ENCODE data around the gene USP22.

DNA sequence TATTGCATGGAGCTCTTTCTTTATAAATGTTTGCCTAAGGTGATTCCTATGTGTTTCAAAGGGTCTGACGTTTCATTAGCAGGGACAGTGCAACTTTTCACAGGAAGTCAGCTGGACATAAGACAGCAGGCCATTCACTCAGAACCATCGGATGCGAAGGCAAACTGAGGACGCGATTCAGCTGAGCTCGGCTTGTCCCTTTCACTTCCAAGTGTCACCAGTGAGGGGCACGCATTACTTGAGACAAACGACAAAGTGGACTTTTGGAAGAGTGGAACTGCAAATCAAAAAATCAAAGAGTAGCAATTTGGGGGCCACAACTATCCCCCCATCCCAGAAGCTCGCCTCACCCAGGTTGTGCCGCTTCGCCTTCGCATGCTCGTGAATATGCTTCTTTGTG, 14.6 kb downstream of the USP22 start:
- TF ChIP-seq POLR2A (IDR thresholded peaks at IDR 0.05) = no peak
- TF ChIP-seq, protein P1, sequence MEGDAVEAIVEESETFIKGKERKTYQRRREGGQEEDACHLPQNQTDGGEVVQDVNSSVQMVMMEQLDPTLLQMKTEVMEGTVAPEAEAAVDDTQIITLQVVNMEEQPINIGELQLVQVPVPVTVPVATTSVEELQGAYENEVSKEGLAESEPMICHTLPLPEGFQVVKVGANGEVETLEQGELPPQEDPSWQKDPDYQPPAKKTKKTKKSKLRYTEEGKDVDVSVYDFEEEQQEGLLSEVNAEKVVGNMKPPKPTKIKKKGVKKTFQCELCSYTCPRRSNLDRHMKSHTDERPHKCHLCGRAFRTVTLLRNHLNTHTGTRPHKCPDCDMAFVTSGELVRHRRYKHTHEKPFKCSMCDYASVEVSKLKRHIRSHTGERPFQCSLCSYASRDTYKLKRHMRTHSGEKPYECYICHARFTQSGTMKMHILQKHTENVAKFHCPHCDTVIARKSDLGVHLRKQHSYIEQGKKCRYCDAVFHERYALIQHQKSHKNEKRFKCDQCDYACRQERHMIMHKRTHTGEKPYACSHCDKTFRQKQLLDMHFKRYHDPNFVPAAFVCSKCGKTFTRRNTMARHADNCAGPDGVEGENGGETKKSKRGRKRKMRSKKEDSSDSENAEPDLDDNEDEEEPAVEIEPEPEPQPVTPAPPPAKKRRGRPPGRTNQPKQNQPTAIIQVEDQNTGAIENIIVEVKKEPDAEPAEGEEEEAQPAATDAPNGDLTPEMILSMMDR (IDR thresholded peaks at IDR 0.05) = no peak

All from testis (tissue), 2 donors.